Measurements from ENCODE around the gene TANC1. TPM values are rescaled to one million over a fixed set of nuclear protein-coding genes. Genes with fewer than 3 reads are reported as not detected.

Gene TANC1
- polyA plus RNA-seq, 2 of the 4 experiments (the other 2 are of a cell fraction) = 9.2 to 21.2 TPM

Small RNA genes within 50 kb of the gene (small RNA-seq; reads per million reads assigned to genes)
- gene MIR6888 = 0 reads per million in 6 experiments
- gene RNU2-21P = 0 reads per million in 6 experiments
- gene RNU6-580P = 0 reads per million in 6 experiments

Other genes with a start within 250 kb of the TANC1 start
- gene DAPL1, start 173.3 kb upstream of the TANC1 start, polyA plus RNA-seq (2011; rRNA removed) = not detected in 2 replicates
- gene DAPL1, start 173.3 kb upstream of the TANC1 start, polyA plus RNA-seq (2017; fragmentation: RNase III; extraction: RNeasy Plus Mini Kit Qiagen cat#74134 plus additional on column Dnase treatment) = not detected in 3 replicates

Data from A549 (cell line).